ENCODE data around the gene TPH2.

TPH2 gene

GRCh38 chr12:71967211-71967610, 28.6 kb downstream of the TPH2 start:
- no peak overlapping the region for H3K4me3 ChIP-seq (ENCODE audit: low read depth, low read length)
- in situ Hi-C loops (cut with HindIII; ENCODE audit: low sequenced_read_pairs), result no loop called here
- TF ChIP-seq, protein P1, sequence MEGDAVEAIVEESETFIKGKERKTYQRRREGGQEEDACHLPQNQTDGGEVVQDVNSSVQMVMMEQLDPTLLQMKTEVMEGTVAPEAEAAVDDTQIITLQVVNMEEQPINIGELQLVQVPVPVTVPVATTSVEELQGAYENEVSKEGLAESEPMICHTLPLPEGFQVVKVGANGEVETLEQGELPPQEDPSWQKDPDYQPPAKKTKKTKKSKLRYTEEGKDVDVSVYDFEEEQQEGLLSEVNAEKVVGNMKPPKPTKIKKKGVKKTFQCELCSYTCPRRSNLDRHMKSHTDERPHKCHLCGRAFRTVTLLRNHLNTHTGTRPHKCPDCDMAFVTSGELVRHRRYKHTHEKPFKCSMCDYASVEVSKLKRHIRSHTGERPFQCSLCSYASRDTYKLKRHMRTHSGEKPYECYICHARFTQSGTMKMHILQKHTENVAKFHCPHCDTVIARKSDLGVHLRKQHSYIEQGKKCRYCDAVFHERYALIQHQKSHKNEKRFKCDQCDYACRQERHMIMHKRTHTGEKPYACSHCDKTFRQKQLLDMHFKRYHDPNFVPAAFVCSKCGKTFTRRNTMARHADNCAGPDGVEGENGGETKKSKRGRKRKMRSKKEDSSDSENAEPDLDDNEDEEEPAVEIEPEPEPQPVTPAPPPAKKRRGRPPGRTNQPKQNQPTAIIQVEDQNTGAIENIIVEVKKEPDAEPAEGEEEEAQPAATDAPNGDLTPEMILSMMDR (IDR thresholded peaks at IDR 0.05; ENCODE audit: low read depth, low read length, missing control alignments), result no peak
- no peak for DNase-seq (ENCODE audit: low read depth)

DNA sequence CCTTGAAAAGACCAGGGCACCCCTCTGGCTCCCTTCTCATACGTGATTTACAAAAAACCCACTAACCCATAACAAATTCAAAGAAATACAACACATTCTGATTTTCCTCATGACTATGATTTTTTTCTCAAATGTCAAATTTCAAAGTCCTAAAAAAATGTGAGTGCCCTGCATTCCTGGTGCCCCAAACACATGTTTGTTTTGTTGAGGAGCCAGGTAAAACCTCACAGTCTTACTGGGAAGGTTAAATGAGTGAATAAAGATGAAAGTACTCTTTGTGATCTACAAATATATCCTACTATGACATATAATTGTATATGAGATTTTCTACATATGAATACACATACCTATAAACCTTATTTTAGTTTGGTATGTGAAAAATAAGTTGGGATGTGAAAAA, 30.7 kb downstream of the TPH2 start:
- in situ Hi-C loops (cut with HindIII; ENCODE audit: low sequenced_read_pairs), result no loop called here
- H3K4me3 ChIP-seq (ENCODE audit: low read depth, low read length), result no peak overlapping the region
- TF ChIP-seq, protein P1 (IDR thresholded peaks at IDR 0.05; ENCODE audit: low read depth, low read length, missing control alignments), result no peak
- DNase-seq (ENCODE audit: low read depth), result no peak

- no peak for DNase-seq (ENCODE audit: low read depth)
- in situ Hi-C loops (cut with HindIII; ENCODE audit: low sequenced_read_pairs), result no loop called here
- no peak overlapping the region for H3K4me3 ChIP-seq (ENCODE audit: low read depth, low read length)
- TF ChIP-seq, protein P1 (IDR thresholded peaks at IDR 0.05; ENCODE audit: low read depth, low read length, missing control alignments), result no peak
Measured at GRCh38 chr12:71970031-71970430, 31.4 kb downstream of the TPH2 start.

DNA sequence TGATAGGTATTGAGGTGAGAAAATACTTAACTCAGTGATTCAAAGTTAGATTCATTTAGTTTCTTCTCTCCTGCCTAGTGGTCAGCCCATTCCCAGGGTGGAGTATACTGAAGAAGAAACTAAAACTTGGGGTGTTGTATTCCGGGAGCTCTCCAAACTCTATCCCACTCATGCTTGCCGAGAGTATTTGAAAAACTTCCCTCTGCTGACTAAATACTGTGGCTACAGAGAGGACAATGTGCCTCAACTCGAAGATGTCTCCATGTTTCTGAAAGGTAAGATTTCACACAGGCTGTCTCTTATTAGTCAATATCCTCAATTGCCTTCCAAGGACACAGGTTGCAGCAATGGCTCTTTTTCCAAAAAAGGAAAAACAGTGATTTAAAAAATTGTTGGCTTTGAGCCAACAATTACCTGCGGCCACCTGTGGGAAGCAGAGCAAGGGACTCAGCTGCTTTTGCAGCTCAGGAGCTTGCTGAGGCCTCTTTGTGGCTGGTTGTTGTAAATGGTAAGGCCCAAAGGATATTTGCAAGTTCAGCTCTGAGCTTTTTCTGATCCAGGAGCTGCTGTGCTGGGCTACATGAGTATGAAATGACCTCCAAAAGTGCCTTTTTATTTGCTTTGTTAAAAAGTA, 33.9 kb downstream of the TPH2 start:
- H3K4me3 ChIP-seq (ENCODE audit: low read depth, low read length), result no peak overlapping the region
- in situ Hi-C loops (cut with HindIII; ENCODE audit: low sequenced_read_pairs), result no loop called here
- DNase-seq (ENCODE audit: low read depth), result no peak
- TF ChIP-seq, protein P1 (IDR thresholded peaks at IDR 0.05; ENCODE audit: low read depth, low read length, missing control alignments), result no peak

DNA sequence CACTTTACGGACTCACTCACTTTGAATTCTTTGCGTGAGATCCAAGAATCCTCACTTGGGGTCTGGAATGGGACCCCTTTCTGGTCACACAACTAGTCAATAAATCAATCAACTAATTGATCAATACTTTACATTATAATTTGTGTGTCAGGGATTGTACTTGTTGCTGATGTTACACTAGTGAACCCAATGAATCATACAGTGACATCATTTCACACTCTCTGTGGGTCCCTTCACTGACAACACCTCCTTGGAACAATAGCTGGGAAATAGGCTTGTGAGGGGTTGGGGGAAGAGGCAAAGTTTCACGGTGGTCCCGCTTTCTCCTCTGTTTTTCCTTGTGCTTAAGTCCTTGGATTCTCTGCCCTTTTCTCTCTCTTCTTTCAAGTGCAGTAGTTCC, 35.0 kb downstream of the TPH2 start:
- no peak for DNase-seq (ENCODE audit: low read depth)
- TF ChIP-seq, protein P1 (IDR thresholded peaks at IDR 0.05; ENCODE audit: low read depth, low read length, missing control alignments), result no peak
- H3K4me3 ChIP-seq (ENCODE audit: low read depth, low read length), result no peak overlapping the region
- in situ Hi-C loops (cut with HindIII; ENCODE audit: low sequenced_read_pairs), result no loop called here

- in situ Hi-C loops (cut with HindIII; ENCODE audit: low sequenced_read_pairs), result no loop called here
- TF ChIP-seq, protein P1 (IDR thresholded peaks at IDR 0.05; ENCODE audit: low read depth, low read length, missing control alignments), result no peak
Measured at GRCh38 chr12:71980538-71980937, 41.9 kb downstream of the TPH2 start.

More at GRCh38 chr12:71980538-71980937, 41.9 kb downstream of the TPH2 start:
- H3K4me3 ChIP-seq (ENCODE audit: low read depth, low read length), result no peak overlapping the region
- DNase-seq (ENCODE audit: low read depth), result no peak

All from astrocyte of the cerebellum (primary cell).